Common myeloid progenitor, CD34-positive (primary cell): ENCODE measurements around the gene RAG1. TPM values are rescaled to one million over a fixed set of nuclear protein-coding genes. Genes with fewer than 3 reads are reported as not detected.

ENCODE experiments used
- CTCF ChIA-PET: fragments of 350-600 bp; sonication (Branson Sonifier 250); formaldehyde crosslinking; loops from one replicate; lab custom pipeline; 2021; ENCODE audit warnings: antibody characterized with exemption; lab: Charles Lee
- POLR2A ChIA-PET: fragments of 350-600 bp; sonication (Branson Sonifier 250); formaldehyde crosslinking; loops from one replicate; lab custom pipeline; 2021; ENCODE audit warnings: antibody characterized with exemption; lab: Charles Lee
- DNase-seq, 3 donors: peaks; one replicate each; pipeline versions ENCODE4 v3.0.0 to v3.0.0-alpha.2; 2013
- H3K27ac ChIP-seq, 2 experiments: 1 replicate in 1 of 2; 2 replicates in 1 of 2; pipeline ENCODE4 v1.7.0; 2013; ENCODE audit warnings: inconsistent platforms in 2 of 2, low read length in 2 of 2, mild to moderate bottlenecking in 2 of 2, low read depth in 1 of 2, moderate library complexity in 1 of 2; ENCODE audit not compliant: severe bottlenecking in 2 of 2, insufficient read depth in 1 of 2, poor library complexity in 1 of 2
- H3K27me3 ChIP-seq, 5 experiments: replicated peaks in 2 of 5; 1 replicate in 3 of 5; 2 replicates in 2 of 5; pipeline versions ENCODE4 v1.6.1 to v1.7.0; 2013; ENCODE audit warnings: low read length in 4 of 5, mild to moderate bottlenecking in 2 of 5, moderate library complexity in 2 of 5, inconsistent platforms in 1 of 5; ENCODE audit not compliant: insufficient read depth in 5 of 5, control insufficient read depth in 4 of 5
- H3K36me3 ChIP-seq, 4 experiments: 1 replicate in 2 of 4; 2 replicates in 2 of 4; pipeline versions ENCODE4 v1.6.1 to v1.7.0; 2013; ENCODE audit warnings: low read length in 3 of 4, control low read depth in 1 of 4, mild to moderate bottlenecking in 1 of 4; ENCODE audit not compliant: control insufficient read depth in 4 of 4, insufficient read depth in 4 of 4
- H3K4me1 ChIP-seq, 4 experiments: 1 replicate in 3 of 4; 2 replicates in 1 of 4; pipeline versions ENCODE4 v1.6.1 to v1.7.1; 2013; ENCODE audit warnings: low read length in 3 of 4, mild to moderate bottlenecking in 3 of 4, control low read depth in 1 of 4, inconsistent platforms in 1 of 4, moderate library complexity in 1 of 4; ENCODE audit not compliant: control insufficient read depth in 4 of 4, insufficient read depth in 4 of 4; ENCODE audit errors: control extremely low read depth in 1 of 4
- H3K4me3 ChIP-seq, 7 experiments: 1 replicate in 4 of 7; 2 replicates in 3 of 7; pipeline versions ENCODE4 v1.5.1 to v1.7.0; 2013; ENCODE audit warnings: mild to moderate bottlenecking in 7 of 7, low read length in 6 of 7, moderate library complexity in 6 of 7, inconsistent platforms in 2 of 7, low read depth in 2 of 7, control low read depth in 1 of 7; ENCODE audit not compliant: insufficient read depth in 4 of 7, control insufficient read depth in 1 of 7; ENCODE audit errors: extremely low read depth in 1 of 7
- H3K9me3 ChIP-seq, 5 experiments: 1 replicate in 4 of 5; 2 replicates in 1 of 5; pipeline versions ENCODE4 v1.6.1 to v1.7.1; 2013; ENCODE audit warnings: low read length in 4 of 5, mild to moderate bottlenecking in 2 of 5, inconsistent platforms in 1 of 5, low read depth in 1 of 5, moderate library complexity in 1 of 5; ENCODE audit not compliant: control insufficient read depth in 4 of 5, insufficient read depth in 2 of 5; ENCODE audit errors: control extremely low read depth in 1 of 5
- WGBS: methylation state at CpG from one replicate; pipeline ENCODE4 v1.1.5; 2013; ENCODE audit not compliant: insufficient coverage; 5-methylcytosine and 5-hydroxymethylcytosine counted together
- polyA plus RNA-seq: library from polyadenylated mRNA; unstranded; fragments of 120-200 nt; gene quantifications from one replicate; pipeline ENCODE4 v1.2.1, GENCODE V29; 2013

RAG1 gene
- 1.6 TPM for polyA plus RNA-seq

- no peak for DNase-seq
Measured at GRCh38 chr11:36567694-36568093, at the start of gene RAG1. Gene RAG1, plus strand, starts transcription at chr11:36568007. Its CDS starts 5,298 bp downstream, at chr11:36573305.

GRCh38 chr11:36530840-36531239, 37.0 kb upstream of the RAG1 start:
- H3K27ac ChIP-seq: no peak overlapping the region
- H3K4me3 ChIP-seq: no peak overlapping the region
- no peaks in the 10 kb centered on the region for H3K27me3 ChIP-seq
- H3K36me3 ChIP-seq: no peaks in the 10 kb centered on the region
- CTCF ChIA-PET: interaction anchor here (1.0 kb wide), 2 partner anchors 16 to 38 kb away, joined by 3 read pairs; no protein-coding TSS in a partner anchor
- no peaks in the 10 kb centered on the region for H3K9me3 ChIP-seq
- H3K4me1 ChIP-seq: peaks cover 0 to 12% (median 4%) of the 10 kb centered on the region in 4 experiments
- DNase-seq: no peak
- POLR2A ChIA-PET: no interaction called here

More at GRCh38 chr11:36567694-36568093, at the start of gene RAG1:
- POLR2A ChIA-PET: no interaction called here
- Histone ChIP-seq H3K27me3 (no peaks in the 10 kb centered on the region), H3K27ac (no peak within 1 kb of the TSS), H3K4me3 (peak within 1 kb of the TSS in 1 of 7 experiments; percentile 1), H3K9me3 (no peaks in the 10 kb centered on the region), H3K4me1 (peaks cover 0 to 11% (median 7%) of the 10 kb centered on the region in 4 experiments), H3K36me3 (no peaks in the 10 kb centered on the region)
- no CpG with 5 or more reads among the region's 1 CpG for WGBS
- CTCF ChIA-PET: interaction anchor here (1.0 to 6.7 kb wide), 3 partner anchors 51 to 181 kb away, joined by 5 to 86 read pairs (median 59); no protein-coding TSS in a partner anchor

- H3K27me3 ChIP-seq: no peaks in the 10 kb centered on the region
- H3K36me3 ChIP-seq: no peaks in the 10 kb centered on the region
- 32% methylated on average over 8 of the region's 8 CpGs for WGBS
- no peaks in the 10 kb centered on the region for H3K9me3 ChIP-seq
- ChIA-PET CTCF (interaction anchor here (0.8 to 1.4 kb wide), 4 partner anchors 19 to 70 kb away, joined by 3 to 4 read pairs (median 3); no protein-coding TSS in a partner anchor), POLR2A (no interaction called here)
- H3K27ac ChIP-seq: no peak overlapping the region
- H3K4me3 ChIP-seq: peak overlapping the region in 2 of 7 experiments; percentile 5 to 20
- DNase-seq: peak; percentile 29 to 75 (median 64)
- peaks cover 0 to 12% (median 4%) of the 10 kb centered on the region in 4 experiments for H3K4me1 ChIP-seq
Measured at GRCh38 chr11:36532941-36533601, 34.7 kb upstream of the RAG1 start.

- POLR2A ChIA-PET: no interaction called here
- Histone ChIP-seq H3K27ac (no peak overlapping the region), H3K4me3 (no peak overlapping the region), H3K9me3 (no peaks in the 10 kb centered on the region), H3K27me3 (no peaks in the 10 kb centered on the region), H3K36me3 (no peaks in the 10 kb centered on the region), H3K4me1 (peaks cover 0 to 12% (median 4%) of the 10 kb centered on the region in 4 experiments)
- 100% methylated on average over 1 of the region's 3 CpGs for whole genome bisulfite sequencing
- CTCF ChIA-PET: no interaction called here
- DNase-seq: no peak
Measured at GRCh38 chr11:36534276-36534840, 33.4 kb upstream of the RAG1 start.

GRCh38 chr11:36540998-36541397, 26.8 kb upstream of the RAG1 start:
- ChIA-PET CTCF (interaction anchor here (0.7 to 1.6 kb wide), 5 partner anchors 28 to 251 kb away, joined by 3 to 5 read pairs (median 3); no protein-coding TSS in a partner anchor), POLR2A (interaction anchor here (0.5 to 0.6 kb wide), 2 partner anchors 19 to 240 kb away, joined by 3 to 5 read pairs; no protein-coding TSS in a partner anchor)
- H3K4me1 ChIP-seq: peaks cover 0 to 3% (median 0%) of the 10 kb centered on the region in 4 experiments
- peak; percentile 60 to 82 (median 77) for DNase-seq
- H3K27ac ChIP-seq: no peak overlapping the region
- H3K4me3 ChIP-seq: peak overlapping the region in 1 of 7 experiments; percentile 33
- H3K27me3 ChIP-seq: no peaks in the 10 kb centered on the region
- 21% methylated on average over 5 of the region's 6 CpGs for WGBS
- no peaks in the 10 kb centered on the region for H3K36me3 ChIP-seq
- H3K9me3 ChIP-seq: no peaks in the 10 kb centered on the region

- DNase-seq: no peak
- Histone ChIP-seq H3K36me3 (no peaks in the 10 kb centered on the region), H3K27me3 (no peaks in the 10 kb centered on the region), H3K27ac (no peak overlapping the region), H3K9me3 (no peaks in the 10 kb centered on the region), H3K4me1 (no peaks in the 10 kb centered on the region), H3K4me3 (no peak overlapping the region)
- ChIA-PET CTCF (interaction anchor here (0.7 kb wide), 1 partner anchor 210 kb away, joined by 3 read pairs; no protein-coding TSS in a partner anchor), POLR2A (no interaction called here)
- WGBS: no CpG with 5 or more reads among the region's 1 CpG
Measured at GRCh38 chr11:36550385-36551115, 17.3 kb upstream of the RAG1 start.
